ENCODE data around the gene FLRT3. TPM values are rescaled to one million over a fixed set of nuclear protein-coding genes. Genes with fewer than 3 reads are reported as not detected.

The FLRT3 gene
- total RNA-seq, 2 donors from 2014 or later, result 81.7 to 112 TPM

GRCh38 chr20:14384416-14385175 is 47.2 kb upstream of the FLRT3 start:
- WGBS, 2 experiments (ENCODE audit: insufficient coverage in 1 of 2, insufficient read length in 1 of 2), result 86% methylated on average over 1 of the region's 1 CpG; no CpG with 5 or more reads in 1 of the 2 experiments
- peaks cover 8% of the 10 kb centered on the region for H3K4me1 Mint-ChIP-seq
- H3K27me3 ChIP-seq (ENCODE audit: control insufficient read depth, insufficient read depth, low read length, poor library complexity, severe bottlenecking), result no peaks in the 10 kb centered on the region
- H3K4me3 ChIP-seq (ENCODE audit: low read length), result no peak overlapping the region
- DNase-seq, result no peak
- peaks cover 9% of the 10 kb centered on the region for H3K9me3 ChIP-seq (ENCODE audit: control insufficient read depth, low read length)
- H3K27ac Mint-ChIP-seq, result no peak overlapping the region
- H3K27ac ChIP-seq (ENCODE audit: low read depth, low read length), result no peak overlapping the region
- peaks cover 3% of the 10 kb centered on the region for H3K36me3 Mint-ChIP-seq (ENCODE audit: low read depth)
- no peaks in the 10 kb centered on the region for H3K27me3 Mint-ChIP-seq (ENCODE audit: insufficient read depth)
- H3K4me3 Mint-ChIP-seq, result no peak overlapping the region
- H3K9ac ChIP-seq (ENCODE audit: extremely low read depth, low read length, poor library complexity, severe bottlenecking), result no peak overlapping the region
- no peaks in the 10 kb centered on the region for H3K36me3 ChIP-seq (ENCODE audit: control insufficient read depth, insufficient read depth, low read length)
- peaks cover 16% of the 10 kb centered on the region for H3K9me3 Mint-ChIP-seq
- no peaks in the 10 kb centered on the region for H3K4me1 ChIP-seq (ENCODE audit: control insufficient read depth, insufficient read depth, low read length)
- no peak for TF ChIP-seq CTCF (conservative IDR thresholded peaks at IDR 0.05)

- WGBS, 2 experiments (ENCODE audit: insufficient coverage in 1 of 2, insufficient read length in 1 of 2), result 54 to 73% methylated on average over 4 to 5 of the region's 5 CpGs
- H3K4me3 Mint-ChIP-seq, result no peak overlapping the region
- H3K9me3 ChIP-seq (ENCODE audit: control insufficient read depth, low read length), result peaks cover 9% of the 10 kb centered on the region
Measured at GRCh38 chr20:14383335-14383734, 45.9 kb upstream of the FLRT3 start.

GRCh38 chr20:14378326-14378725 is 40.9 kb upstream of the FLRT3 start:
- Histone ChIP-seq H3K9me3 (ENCODE audit: control insufficient read depth, low read length) (no peaks in the 10 kb centered on the region), H3K4me3 (ENCODE audit: low read length) (no peak overlapping the region), H3K27ac (ENCODE audit: low read depth, low read length) (no peak overlapping the region), H3K27me3 (ENCODE audit: control insufficient read depth, insufficient read depth, low read length, poor library complexity, severe bottlenecking) (no peaks in the 10 kb centered on the region), H3K9ac (ENCODE audit: extremely low read depth, low read length, poor library complexity, severe bottlenecking) (no peak overlapping the region), H3K36me3 (ENCODE audit: control insufficient read depth, insufficient read depth, low read length) (no peaks in the 10 kb centered on the region), H3K4me1 (ENCODE audit: control insufficient read depth, insufficient read depth, low read length) (peaks cover 10% of the 10 kb centered on the region)
- H3K4me3 Mint-ChIP-seq, result no peak overlapping the region
- no peaks in the 10 kb centered on the region for H3K9me3 Mint-ChIP-seq
- no peak overlapping the region for H3K27ac Mint-ChIP-seq
- no peak for TF ChIP-seq CTCF (conservative IDR thresholded peaks at IDR 0.05)
- no peaks in the 10 kb centered on the region for H3K27me3 Mint-ChIP-seq (ENCODE audit: insufficient read depth)
- no peak for DNase-seq
- peaks cover 20% of the 10 kb centered on the region for H3K4me1 Mint-ChIP-seq
- H3K36me3 Mint-ChIP-seq (ENCODE audit: low read depth), result no peaks in the 10 kb centered on the region

More at GRCh38 chr20:14383335-14383734, 45.9 kb upstream of the FLRT3 start:
- Histone ChIP-seq H3K4me1 (ENCODE audit: control insufficient read depth, insufficient read depth, low read length) (no peaks in the 10 kb centered on the region), H3K27me3 (ENCODE audit: control insufficient read depth, insufficient read depth, low read length, poor library complexity, severe bottlenecking) (no peaks in the 10 kb centered on the region), H3K27ac (ENCODE audit: low read depth, low read length) (no peak overlapping the region), H3K36me3 (ENCODE audit: control insufficient read depth, insufficient read depth, low read length) (no peaks in the 10 kb centered on the region), H3K9ac (ENCODE audit: extremely low read depth, low read length, poor library complexity, severe bottlenecking) (no peak overlapping the region), H3K4me3 (ENCODE audit: low read length) (no peak overlapping the region)
- no peak overlapping the region for H3K27ac Mint-ChIP-seq
- DNase-seq, result no peak
- no peak for TF ChIP-seq CTCF (conservative IDR thresholded peaks at IDR 0.05)
- no peaks in the 10 kb centered on the region for H3K27me3 Mint-ChIP-seq (ENCODE audit: insufficient read depth)
- H3K9me3 Mint-ChIP-seq, result peaks cover 12% of the 10 kb centered on the region
- peaks cover 9% of the 10 kb centered on the region for H3K4me1 Mint-ChIP-seq
- peaks cover 3% of the 10 kb centered on the region for H3K36me3 Mint-ChIP-seq (ENCODE audit: low read depth)
